GM15510 (cell line): ENCODE results near the gene GPNMB.

Experiments
- POLR2A ChIP-seq: IDR thresholded peaks from 3 replicates; pipeline ENCODE4 v1.6.1; 2011; ENCODE audit warnings: borderline replicate concordance; ENCODE audit not compliant: insufficient read length; ENCODE audit errors: extremely low read depth

Gene GPNMB

DNA sequence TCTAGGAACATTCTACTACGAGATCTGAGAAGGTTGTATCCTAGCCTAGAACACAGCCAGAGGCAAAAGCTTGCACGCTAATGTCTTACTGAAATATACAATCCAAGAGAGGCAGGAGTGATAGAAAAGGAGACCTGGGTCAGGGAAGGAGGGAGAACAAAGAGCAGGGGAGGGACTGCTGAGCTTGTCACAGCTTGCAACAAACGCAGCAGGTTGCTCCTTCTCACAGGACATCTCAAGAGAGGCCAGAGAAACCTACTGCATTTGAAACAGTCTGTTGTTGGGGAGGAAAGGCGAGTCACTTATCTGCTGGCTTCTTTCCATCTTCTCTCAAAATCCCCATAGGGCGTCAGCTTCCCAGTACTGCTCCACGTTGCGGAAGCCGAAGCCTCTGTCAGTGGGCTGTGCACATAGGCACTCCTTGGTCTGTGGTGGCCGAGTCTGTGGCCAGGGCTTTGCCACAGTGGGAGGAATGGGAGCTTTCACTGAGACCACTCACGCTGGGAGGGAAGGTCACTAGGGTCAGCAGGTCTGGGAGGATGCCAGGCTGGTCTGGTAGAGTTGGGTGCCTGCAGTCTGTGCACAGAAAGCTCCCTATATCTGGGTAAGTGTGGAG lies 25.8 kb upstream of the GPNMB start:
- no peak for TF ChIP-seq POLR2A

DNA sequence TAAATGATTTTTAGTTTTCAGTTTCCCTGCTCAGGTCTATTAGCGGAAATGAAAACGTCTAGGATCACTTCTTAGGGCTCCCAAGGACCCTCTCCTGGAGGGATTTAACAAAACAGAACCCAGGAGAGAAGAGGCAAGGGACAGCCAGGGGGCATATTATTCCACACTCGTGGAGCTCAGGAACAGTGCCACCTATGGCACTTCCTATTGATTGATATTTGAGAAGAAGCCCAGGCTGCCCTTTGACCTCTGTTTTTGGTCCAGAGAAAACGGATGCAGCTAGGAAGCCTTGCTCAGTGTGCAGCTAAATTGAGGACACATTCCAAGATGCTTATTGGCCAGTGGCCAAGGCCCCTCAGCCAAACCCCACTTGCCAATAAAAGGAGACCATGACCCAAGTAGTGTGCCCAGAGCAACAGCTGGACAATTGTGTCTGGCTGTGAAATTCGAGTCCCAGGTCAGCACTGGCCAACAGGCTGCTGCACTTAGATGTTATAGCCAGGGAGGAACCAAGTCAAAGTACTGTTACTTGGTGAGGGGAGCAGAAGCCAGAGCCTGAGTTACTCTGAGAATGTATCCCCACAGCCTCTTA lies 24.0 kb upstream of the GPNMB start:
- no peak for TF ChIP-seq POLR2A

DNA sequence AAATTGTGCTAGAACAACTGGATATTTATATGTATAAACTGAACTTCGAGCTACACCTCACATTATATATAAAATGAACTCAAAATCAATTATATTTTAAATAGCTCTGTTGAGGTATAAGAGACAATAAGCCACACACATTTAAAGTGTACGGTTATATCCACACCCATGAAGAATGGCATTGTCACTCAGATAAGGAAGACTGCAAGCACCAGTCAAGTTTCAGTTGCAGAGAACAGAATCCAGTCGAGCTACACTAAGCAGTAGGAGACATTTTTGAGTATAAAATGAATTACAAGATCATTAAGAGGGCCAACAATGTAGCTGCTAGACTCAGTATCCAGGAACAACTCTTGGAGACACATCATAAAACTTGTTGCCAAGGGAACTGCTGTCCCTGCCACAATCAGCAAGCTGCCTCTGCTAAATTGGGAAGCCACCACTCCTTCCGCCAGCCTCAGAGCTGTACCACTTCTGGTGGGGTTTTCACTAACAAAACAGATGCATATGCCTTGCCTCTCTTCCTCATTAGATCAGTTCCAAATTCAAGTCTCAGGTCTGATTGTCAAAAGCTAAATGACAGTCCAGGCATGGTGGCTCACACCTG lies 19.6 kb upstream of the GPNMB start:
- no peak for TF ChIP-seq POLR2A

DNA sequence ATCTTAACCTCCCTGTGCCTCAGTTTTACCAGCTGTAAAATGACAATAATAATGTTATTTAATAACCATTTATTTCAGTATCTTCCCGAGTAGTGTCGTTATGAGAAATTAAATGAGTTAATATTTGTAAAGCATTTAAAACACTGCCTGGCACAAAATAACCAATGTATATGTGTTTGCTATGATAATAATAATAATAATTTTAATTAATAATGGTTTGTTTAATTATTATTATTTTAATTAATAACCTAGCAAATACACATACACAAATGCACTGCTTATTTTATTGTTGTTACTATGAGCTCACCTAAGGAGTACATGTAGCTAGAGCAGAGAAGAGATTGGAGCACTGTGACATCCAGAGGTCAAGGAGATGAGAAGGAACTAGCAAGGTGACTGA lies 18.2 kb upstream of the GPNMB start:
- TF ChIP-seq POLR2A, result no peak

DNA sequence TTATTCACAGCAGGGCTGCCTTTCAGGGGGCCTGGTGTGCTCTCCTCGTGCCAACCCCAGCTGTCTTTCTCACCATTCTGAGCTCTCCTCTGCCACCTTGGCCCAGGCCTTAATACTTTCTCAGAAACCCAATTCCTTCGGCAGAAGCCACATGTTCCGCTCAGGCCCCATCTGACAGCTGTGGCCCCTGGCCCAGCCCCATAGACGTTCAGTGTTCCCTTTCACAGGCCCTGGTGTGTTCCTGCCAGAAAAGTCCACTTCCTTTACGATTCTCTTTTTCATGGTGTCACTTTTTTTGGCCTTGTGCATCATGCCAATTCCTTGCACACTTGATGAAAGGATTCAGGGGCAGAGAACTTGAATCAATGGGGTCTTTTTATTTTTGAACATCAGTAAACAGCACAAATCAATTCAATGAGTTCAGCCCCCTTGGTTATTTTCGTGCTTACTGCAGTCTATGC lies 15.9 kb upstream of the GPNMB start:
- TF ChIP-seq POLR2A, result no peak

DNA sequence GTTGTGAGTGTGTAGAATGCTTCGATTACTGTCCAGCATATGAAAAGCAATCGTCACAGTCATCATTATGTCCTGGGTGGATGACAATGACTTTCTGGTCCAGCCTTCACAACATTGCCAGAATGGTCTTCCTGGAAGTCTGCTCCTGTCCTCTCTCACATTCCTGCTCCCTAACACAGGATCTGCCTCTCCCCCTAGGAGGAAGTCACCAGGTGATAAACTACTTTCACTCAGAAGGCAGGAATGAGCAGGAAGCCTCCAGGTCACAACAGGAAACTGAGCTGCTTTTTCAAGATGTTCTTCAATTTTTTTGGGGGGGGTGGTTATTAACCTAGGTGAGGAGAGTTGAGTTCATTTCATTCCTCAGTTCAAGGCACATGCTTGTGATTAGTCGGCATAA lies 13.6 kb upstream of the GPNMB start:
- no peak for TF ChIP-seq POLR2A

DNA sequence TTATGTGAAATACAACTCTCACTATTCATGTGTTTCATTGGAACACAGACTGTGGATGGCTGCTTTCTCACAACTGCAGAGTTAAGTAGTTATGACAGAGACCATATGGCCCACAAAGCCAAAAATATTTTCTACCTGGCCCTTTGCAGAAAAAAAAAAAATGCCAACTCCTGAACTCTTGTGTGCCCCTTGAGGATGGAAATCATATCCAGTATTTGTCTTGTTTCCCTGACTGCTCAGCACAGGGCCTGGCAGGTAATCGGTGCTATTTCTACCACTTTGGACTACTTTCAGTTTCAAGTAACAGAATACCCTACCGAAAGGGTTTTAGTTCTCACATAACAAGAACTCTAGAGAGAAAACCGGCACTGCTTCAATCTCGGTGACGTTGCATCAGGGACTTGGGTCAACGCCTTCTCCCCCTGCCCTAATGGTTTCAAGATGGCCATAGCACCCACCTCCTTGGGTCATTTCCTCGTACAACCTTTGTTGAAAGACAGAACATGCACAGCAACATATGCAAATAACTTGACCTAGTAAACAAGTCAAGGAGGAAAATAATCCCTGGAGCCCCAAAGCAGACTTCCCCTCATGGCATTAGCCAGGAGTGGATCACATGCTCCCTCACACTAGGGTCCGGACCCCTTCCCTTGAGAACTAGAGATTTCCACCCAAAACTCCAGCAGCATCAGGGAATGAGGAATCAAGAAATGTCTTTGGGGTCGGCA lies 11.8 kb upstream of the GPNMB start:
- no peak for TF ChIP-seq POLR2A

DNA sequence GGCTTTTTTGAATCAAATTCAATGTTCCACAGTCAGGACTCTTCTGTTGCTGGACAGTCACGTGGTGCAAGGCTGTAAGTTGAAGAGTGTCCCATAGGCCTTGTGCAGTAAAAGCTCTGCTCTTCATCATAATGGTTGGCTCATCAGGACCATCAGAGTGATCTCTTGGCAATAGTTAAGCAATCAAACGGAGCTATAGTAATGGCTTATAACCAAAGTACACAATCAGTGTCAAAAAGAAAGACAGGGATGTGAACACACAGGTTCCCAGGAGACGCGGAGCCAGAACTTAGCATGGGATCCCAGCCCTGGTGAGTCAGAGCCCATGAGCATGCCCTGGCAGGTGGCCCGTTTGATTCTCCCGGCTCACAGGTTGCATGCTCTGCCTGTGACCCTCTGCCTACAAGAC lies 10.8 kb upstream of the GPNMB start:
- TF ChIP-seq POLR2A, result no peak

DNA sequence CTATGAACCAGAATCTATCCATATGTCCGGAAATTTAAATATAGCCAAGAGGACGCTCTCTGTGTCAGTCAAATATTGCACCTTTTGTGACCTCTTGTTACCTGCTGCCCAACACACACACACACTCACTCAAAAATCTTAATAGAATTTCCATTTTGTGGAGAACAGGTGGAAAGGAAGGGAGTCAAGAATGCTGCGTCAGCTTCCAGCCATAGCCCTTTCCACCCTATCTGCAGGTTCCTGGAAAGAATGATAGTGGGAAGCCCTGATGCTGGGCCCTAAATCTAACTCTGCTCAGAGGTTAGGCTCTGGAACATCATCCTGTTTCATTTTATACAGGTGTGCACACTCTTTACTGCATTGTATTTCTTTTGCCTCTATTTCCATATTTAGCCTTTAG lies 9.6 kb upstream of the GPNMB start:
- no peak for TF ChIP-seq POLR2A

DNA sequence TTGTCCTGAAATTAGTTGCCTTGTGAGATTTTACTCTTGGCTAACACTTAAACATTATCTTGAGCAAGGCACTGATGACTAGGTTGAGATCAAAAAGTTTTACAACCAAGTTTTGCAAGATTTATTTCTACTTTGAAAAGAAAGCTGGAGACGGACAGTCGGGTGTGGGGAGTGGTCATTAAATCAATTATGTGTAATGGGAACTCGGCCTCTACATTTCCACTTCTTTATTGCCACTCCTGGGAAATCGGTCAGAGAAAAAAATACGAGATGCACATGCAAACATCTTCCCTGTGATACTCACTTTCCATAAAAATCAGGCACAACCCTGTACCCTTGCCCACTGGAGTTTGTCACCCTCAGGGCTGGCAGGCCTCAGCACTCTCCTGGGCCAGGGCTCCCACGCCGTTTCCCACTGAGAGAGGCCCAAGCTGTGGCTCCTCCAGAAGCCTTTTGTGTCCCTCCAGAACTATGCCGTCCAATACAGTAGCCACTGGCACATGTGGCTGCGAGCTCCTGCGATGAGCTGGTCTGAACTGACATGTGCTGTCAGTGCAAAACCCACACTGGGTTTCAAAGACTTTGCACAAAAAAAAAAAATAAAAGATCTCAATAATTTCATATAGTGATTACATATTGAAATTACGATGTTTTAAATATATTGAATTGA lies 7.5 kb upstream of the GPNMB start:
- no peak for TF ChIP-seq POLR2A

DNA sequence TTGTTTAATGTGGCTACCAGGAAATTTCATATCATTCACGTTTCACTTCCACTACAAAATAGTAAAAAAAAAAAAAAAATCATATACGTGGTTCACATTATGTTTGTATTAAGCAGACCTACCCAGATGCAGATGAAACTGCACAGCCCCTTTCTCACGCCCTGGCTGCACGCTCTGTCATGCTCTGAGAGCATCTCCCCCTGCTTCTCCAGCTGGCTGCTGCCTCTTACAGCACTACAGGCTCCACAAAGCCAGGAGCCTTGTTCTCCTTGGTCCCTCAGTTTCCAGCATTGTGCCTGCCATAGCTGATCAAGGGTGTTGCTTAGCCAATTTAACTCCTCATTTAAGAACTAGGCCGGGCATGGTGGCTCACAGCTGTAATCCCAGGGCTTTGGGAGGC lies 6.9 kb upstream of the GPNMB start:
- no peak for TF ChIP-seq POLR2A

DNA sequence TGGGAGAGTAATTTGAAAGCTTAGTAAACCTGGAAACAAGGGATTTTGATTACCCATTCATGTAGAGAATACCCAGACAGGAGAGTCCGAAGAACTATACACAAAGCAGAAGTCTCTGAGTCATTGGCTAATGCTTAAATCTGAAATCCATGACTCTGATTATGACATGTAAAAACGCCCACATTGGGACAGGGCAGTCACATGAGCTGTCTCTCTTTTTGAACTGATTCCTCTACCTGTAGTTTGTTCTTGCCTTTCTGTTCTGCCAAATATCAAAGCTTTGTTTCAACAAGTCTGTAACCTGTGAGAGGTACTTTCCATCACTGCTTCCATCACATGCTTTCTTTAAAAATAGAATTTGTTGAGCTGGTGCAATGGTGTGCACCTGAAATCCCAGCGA lies 4.3 kb upstream of the GPNMB start:
- no peak for TF ChIP-seq POLR2A

DNA sequence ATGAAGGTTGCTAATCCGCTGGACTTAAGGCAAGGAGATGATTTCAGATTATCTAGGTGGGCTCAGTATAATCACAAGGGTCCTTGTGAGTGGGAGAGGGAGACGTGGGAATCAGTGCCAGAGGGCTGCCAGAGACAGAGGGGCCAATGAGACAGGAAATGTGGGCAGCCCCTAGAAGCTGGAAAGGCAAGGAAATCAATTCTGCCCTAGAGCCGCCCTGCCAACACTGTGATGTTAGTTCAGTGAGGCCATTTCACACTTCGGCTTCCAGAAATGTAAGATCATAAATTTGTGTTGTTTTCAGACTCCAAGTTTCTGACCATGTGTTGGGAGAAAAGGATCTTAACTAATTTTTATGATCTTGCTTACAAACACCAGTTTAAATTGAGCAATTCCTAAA lies 3.6 kb upstream of the GPNMB start:
- no peak for TF ChIP-seq POLR2A

DNA sequence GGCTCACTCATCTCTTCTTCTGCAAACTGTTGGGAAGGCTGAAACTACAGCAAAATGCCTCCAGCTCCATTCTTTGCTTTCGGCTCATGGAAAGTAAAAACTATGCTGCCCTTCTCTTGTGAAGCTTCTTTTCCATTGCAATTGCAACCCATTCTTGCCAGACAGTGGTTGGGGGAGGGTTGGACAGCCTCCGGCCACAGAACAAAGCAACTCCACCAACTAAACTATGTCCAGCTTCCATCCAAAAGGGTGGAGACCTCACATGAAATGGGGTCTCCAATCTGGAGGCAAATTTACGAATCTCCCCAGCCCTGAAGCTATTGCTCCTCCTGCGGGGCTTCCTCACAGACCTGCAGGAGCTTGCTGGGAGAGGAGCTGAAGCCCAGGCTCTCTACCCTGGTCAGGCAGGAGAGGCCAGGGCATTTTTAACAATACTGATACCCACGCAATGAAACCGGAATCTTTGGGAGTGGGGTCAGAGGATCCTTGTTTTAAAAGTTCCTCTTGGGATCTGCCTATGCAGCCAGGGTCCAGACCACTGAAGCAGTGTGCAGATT lies 549 bp downstream of the GPNMB start:
- no peak for TF ChIP-seq POLR2A
